ENCODE measurements around the gene ALDH2.

Gene ALDH2

DNA sequence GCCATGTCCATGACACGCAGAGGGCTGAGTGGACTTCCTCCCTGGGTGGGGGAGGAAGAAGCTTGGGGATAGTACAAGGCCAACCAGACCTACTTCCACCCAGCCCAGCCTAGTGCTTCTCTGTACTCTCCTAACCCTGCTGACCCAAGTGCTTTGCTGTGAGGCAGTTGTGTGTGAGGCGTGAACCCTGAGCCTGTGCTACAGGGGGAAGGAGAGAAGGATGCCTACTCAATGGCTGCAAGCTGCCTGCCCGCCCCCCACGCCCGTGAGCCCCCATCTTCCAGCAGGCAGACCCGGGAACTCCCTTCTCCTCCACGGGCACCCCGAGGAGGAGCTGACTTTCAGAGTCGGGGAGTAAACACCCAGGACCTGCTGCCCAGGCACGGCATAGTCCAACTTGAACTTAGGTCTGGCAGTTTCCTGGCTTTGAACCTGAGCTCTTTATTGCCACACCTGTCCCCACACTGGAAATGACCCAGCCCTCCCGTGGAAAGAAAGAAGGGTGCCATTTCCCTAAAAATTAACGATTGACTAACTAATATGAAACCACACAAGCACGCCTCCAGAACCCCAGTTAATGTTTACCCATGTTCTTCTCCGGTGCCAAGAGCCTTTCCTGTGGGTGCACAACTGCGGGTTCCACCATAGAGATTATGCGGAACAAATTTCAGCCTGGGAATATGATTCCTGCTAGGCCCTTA lies 10.8 kb downstream of the ALDH2 start:
- H3K56ac ChIP-seq (ENCODE audit: low read length) = peak overlapping the region; percentile 44
- H2BK5ac ChIP-seq (ENCODE audit: low read length) = peak overlapping the region; percentile 62
- H3K4ac ChIP-seq (ENCODE audit: low read depth, low read length) = no peak overlapping the region
- no peaks in the 10 kb centered on the region for H3K27me3 ChIP-seq (ENCODE audit: insufficient read depth, low read length, poor library complexity)
- WGBS (ENCODE audit: extremely low coverage, insufficient coverage, low lambda C conversion rate) = no CpG with 5 or more reads among the region's 16 CpGs
- H4K8ac ChIP-seq (ENCODE audit: low read depth, low read length) = no peak overlapping the region
- peak overlapping the region; percentile 83 for H2AK5ac ChIP-seq (ENCODE audit: low read length)
- peaks cover 19% of the 10 kb centered on the region for H3K4me1 ChIP-seq (ENCODE audit: control insufficient read depth, low read depth, low read length)
- no peak for DNase-seq
- H3K18ac ChIP-seq (ENCODE audit: low read length) = no peak overlapping the region
- H4K5ac ChIP-seq (ENCODE audit: low read length) = no peak overlapping the region
- no peak overlapping the region for H2BK120ac ChIP-seq (ENCODE audit: low read depth, low read length)
- no peak overlapping the region for H3K27ac ChIP-seq (ENCODE audit: low read depth, low read length)
- no peak overlapping the region for H2BK15ac ChIP-seq (replicated peaks; ENCODE audit: low read depth)
- H3K4me3 ChIP-seq (ENCODE audit: low read length) = no peak overlapping the region
- H3K79me1 ChIP-seq (ENCODE audit: low read length) = peaks cover 15% of the 10 kb centered on the region
- no peak overlapping the region for H3K4me2 ChIP-seq (ENCODE audit: low read length)
- H3K9ac ChIP-seq (ENCODE audit: low read length) = no peak overlapping the region
- peaks cover 2% of the 10 kb centered on the region for H3K79me2 ChIP-seq (ENCODE audit: control insufficient read depth, insufficient read depth, low read length)
- no peaks in the 10 kb centered on the region for H3K36me3 ChIP-seq (ENCODE audit: control insufficient read depth, insufficient read depth, low read length)
- no peak overlapping the region for H3K23ac ChIP-seq (ENCODE audit: low read length)

- no CpG with 5 or more reads among the region's 10 CpGs for WGBS (ENCODE audit: extremely low coverage, insufficient coverage, low lambda C conversion rate)
- H2BK15ac ChIP-seq (replicated peaks; ENCODE audit: low read depth) = no peak overlapping the region
- H3K36me3 ChIP-seq (ENCODE audit: control insufficient read depth, insufficient read depth, low read length) = peaks cover 7% of the 10 kb centered on the region
- H2AK5ac ChIP-seq (ENCODE audit: low read length) = no peak overlapping the region
- no peak overlapping the region for H3K56ac ChIP-seq (ENCODE audit: low read length)
- H3K4ac ChIP-seq (ENCODE audit: low read depth, low read length) = no peak overlapping the region
- H3K27me3 ChIP-seq (ENCODE audit: insufficient read depth, low read length, poor library complexity) = no peaks in the 10 kb centered on the region
- H3K4me3 ChIP-seq (ENCODE audit: low read length) = no peak overlapping the region
- no peak overlapping the region for H3K18ac ChIP-seq (ENCODE audit: low read length)
- no peak overlapping the region for H4K5ac ChIP-seq (ENCODE audit: low read length)
- H3K9ac ChIP-seq (ENCODE audit: low read length) = no peak overlapping the region
- H2BK5ac ChIP-seq (ENCODE audit: low read length) = no peak overlapping the region
- no peak overlapping the region for H3K27ac ChIP-seq (ENCODE audit: low read depth, low read length)
- peaks cover 2% of the 10 kb centered on the region for H3K79me2 ChIP-seq (ENCODE audit: control insufficient read depth, insufficient read depth, low read length)
- no peak overlapping the region for H2BK120ac ChIP-seq (ENCODE audit: low read depth, low read length)
- peaks cover 8% of the 10 kb centered on the region for H3K4me1 ChIP-seq (ENCODE audit: control insufficient read depth, low read depth, low read length)
- H3K23ac ChIP-seq (ENCODE audit: low read length) = no peak overlapping the region
- no peak overlapping the region for H3K4me2 ChIP-seq (ENCODE audit: low read length)
- no peak overlapping the region for H4K8ac ChIP-seq (ENCODE audit: low read depth, low read length)
- no peak for DNase-seq
- H3K79me1 ChIP-seq (ENCODE audit: low read length) = peaks cover 14% of the 10 kb centered on the region
These were observed 13.4 kb downstream of the ALDH2 start for GRCh38 chr12:111780166-111780565.

DNA sequence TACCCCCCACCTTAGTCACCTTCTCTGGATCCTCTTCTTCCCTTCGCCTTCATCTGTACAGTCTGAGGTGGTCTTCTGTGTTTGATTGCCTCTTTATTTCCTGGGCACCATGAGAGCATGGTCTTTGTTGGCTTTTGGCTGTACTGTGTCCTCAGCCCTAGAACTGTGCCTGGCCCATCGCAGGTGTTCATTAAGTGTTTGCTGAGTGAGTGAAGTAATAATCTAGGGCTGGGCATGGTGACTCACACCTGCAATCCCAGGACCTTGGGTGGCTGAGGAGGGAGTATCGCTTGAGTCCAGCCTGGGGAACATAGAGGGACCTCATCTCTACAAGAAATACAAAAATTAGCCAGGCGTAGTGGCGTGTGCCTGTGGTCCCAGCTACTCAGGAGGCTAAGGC lies 13.9 kb downstream of the ALDH2 start:
- H2BK120ac ChIP-seq (ENCODE audit: low read depth, low read length) = no peak overlapping the region
- no peak overlapping the region for H3K56ac ChIP-seq (ENCODE audit: low read length)
- peaks cover 7% of the 10 kb centered on the region for H3K4me1 ChIP-seq (ENCODE audit: control insufficient read depth, low read depth, low read length)
- no peak overlapping the region for H2BK5ac ChIP-seq (ENCODE audit: low read length)
- H4K8ac ChIP-seq (ENCODE audit: low read depth, low read length) = no peak overlapping the region
- H3K27ac ChIP-seq (ENCODE audit: low read depth, low read length) = no peak overlapping the region
- peaks cover 14% of the 10 kb centered on the region for H3K79me1 ChIP-seq (ENCODE audit: low read length)
- H3K79me2 ChIP-seq (ENCODE audit: control insufficient read depth, insufficient read depth, low read length) = peaks cover 2% of the 10 kb centered on the region
- H3K4me2 ChIP-seq (ENCODE audit: low read length) = no peak overlapping the region
- no CpG with 5 or more reads among the region's 5 CpGs for WGBS (ENCODE audit: extremely low coverage, insufficient coverage, low lambda C conversion rate)
- H3K23ac ChIP-seq (ENCODE audit: low read length) = no peak overlapping the region
- H3K27me3 ChIP-seq (ENCODE audit: insufficient read depth, low read length, poor library complexity) = no peaks in the 10 kb centered on the region
- peaks cover 7% of the 10 kb centered on the region for H3K36me3 ChIP-seq (ENCODE audit: control insufficient read depth, insufficient read depth, low read length)
- H4K5ac ChIP-seq (ENCODE audit: low read length) = no peak overlapping the region
- no peak overlapping the region for H3K4ac ChIP-seq (ENCODE audit: low read depth, low read length)
- H3K18ac ChIP-seq (ENCODE audit: low read length) = no peak overlapping the region
- no peak overlapping the region for H2BK15ac ChIP-seq (replicated peaks; ENCODE audit: low read depth)
- no peak for DNase-seq
- H3K9ac ChIP-seq (ENCODE audit: low read length) = no peak overlapping the region
- H2AK5ac ChIP-seq (ENCODE audit: low read length) = no peak overlapping the region
- H3K4me3 ChIP-seq (ENCODE audit: low read length) = no peak overlapping the region

DNA sequence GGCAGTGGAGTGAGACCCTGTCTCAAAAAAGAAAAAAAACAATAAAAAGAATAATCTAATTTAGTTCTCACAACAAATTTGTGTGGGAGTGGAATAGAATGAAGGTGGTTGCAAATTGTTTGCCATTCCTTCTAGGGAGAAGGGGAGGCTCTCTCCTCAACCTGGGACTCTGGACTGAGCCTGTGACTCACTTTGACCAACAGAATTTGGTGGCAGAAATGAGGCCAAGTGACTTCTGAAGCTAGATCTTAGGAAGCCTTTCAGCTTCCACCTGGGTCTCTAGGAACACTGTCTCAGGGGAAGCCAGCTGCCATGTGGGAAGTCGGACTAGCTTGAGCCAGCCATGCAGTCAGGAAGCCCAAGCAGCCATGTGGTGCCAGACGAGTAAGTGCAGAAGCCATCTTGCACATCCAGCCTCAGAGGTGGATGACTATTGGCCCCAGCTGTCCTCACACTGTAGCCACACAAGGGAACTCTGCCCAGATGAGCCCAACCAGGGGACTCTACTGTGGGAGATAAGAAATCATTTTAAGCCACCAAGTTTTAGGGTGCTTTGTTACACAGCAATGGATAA lies 14.4 kb downstream of the ALDH2 start:
- H4K8ac ChIP-seq (ENCODE audit: low read depth, low read length) = no peak overlapping the region
- H2BK5ac ChIP-seq (ENCODE audit: low read length) = no peak overlapping the region
- no peak overlapping the region for H3K9ac ChIP-seq (ENCODE audit: low read length)
- H3K79me2 ChIP-seq (ENCODE audit: control insufficient read depth, insufficient read depth, low read length) = peaks cover 2% of the 10 kb centered on the region
- H4K5ac ChIP-seq (ENCODE audit: low read length) = no peak overlapping the region
- no peak overlapping the region for H3K4ac ChIP-seq (ENCODE audit: low read depth, low read length)
- no peaks in the 10 kb centered on the region for H3K27me3 ChIP-seq (ENCODE audit: insufficient read depth, low read length, poor library complexity)
- peaks cover 5% of the 10 kb centered on the region for H3K4me1 ChIP-seq (ENCODE audit: control insufficient read depth, low read depth, low read length)
- H3K18ac ChIP-seq (ENCODE audit: low read length) = no peak overlapping the region
- no CpG with 5 or more reads among the region's 2 CpGs for WGBS (ENCODE audit: extremely low coverage, insufficient coverage, low lambda C conversion rate)
- peaks cover 14% of the 10 kb centered on the region for H3K79me1 ChIP-seq (ENCODE audit: low read length)
- DNase-seq = no peak
- peaks cover 7% of the 10 kb centered on the region for H3K36me3 ChIP-seq (ENCODE audit: control insufficient read depth, insufficient read depth, low read length)
- no peak overlapping the region for H2BK15ac ChIP-seq (replicated peaks; ENCODE audit: low read depth)
- H3K4me2 ChIP-seq (ENCODE audit: low read length) = no peak overlapping the region
- H2BK120ac ChIP-seq (ENCODE audit: low read depth, low read length) = no peak overlapping the region
- H2AK5ac ChIP-seq (ENCODE audit: low read length) = no peak overlapping the region
- no peak overlapping the region for H3K27ac ChIP-seq (ENCODE audit: low read depth, low read length)
- no peak overlapping the region for H3K23ac ChIP-seq (ENCODE audit: low read length)
- H3K4me3 ChIP-seq (ENCODE audit: low read length) = no peak overlapping the region
- no peak overlapping the region for H3K56ac ChIP-seq (ENCODE audit: low read length)

DNA sequence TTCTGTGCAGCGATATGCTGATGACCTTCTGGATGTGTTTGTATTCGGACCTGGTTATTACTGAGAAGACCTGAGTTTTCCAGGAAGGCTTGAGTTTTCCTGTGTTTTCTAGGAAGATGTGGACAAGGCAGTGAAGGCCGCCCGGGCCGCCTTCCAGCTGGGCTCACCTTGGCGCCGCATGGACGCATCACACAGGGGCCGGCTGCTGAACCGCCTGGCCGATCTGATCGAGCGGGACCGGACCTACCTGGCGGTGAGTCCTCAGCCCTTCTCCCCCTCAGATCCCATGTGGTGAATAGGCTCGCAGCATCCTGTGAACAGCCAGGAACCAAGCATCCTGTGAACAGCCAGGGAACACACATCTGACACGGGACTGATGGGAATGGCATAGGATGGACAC lies 16.3 kb downstream of the ALDH2 start:
- no peak overlapping the region for H3K18ac ChIP-seq (ENCODE audit: low read length)
- no peaks in the 10 kb centered on the region for H3K27me3 ChIP-seq (ENCODE audit: insufficient read depth, low read length, poor library complexity)
- no peak overlapping the region for H3K23ac ChIP-seq (ENCODE audit: low read length)
- no peak overlapping the region for H3K4me3 ChIP-seq (ENCODE audit: low read length)
- H3K4ac ChIP-seq (ENCODE audit: low read depth, low read length) = no peak overlapping the region
- H3K56ac ChIP-seq (ENCODE audit: low read length) = no peak overlapping the region
- H2BK120ac ChIP-seq (ENCODE audit: low read depth, low read length) = no peak overlapping the region
- no peak overlapping the region for H3K9ac ChIP-seq (ENCODE audit: low read length)
- no peak for DNase-seq
- no peak overlapping the region for H2BK15ac ChIP-seq (replicated peaks; ENCODE audit: low read depth)
- H4K8ac ChIP-seq (ENCODE audit: low read depth, low read length) = no peak overlapping the region
- no peak overlapping the region for H3K27ac ChIP-seq (ENCODE audit: low read depth, low read length)
- H4K5ac ChIP-seq (ENCODE audit: low read length) = no peak overlapping the region
- H2AK5ac ChIP-seq (ENCODE audit: low read length) = no peak overlapping the region
- no peak overlapping the region for H2BK5ac ChIP-seq (ENCODE audit: low read length)
- H3K79me2 ChIP-seq (ENCODE audit: control insufficient read depth, insufficient read depth, low read length) = no peaks in the 10 kb centered on the region
- H3K4me2 ChIP-seq (ENCODE audit: low read length) = no peak overlapping the region
- peaks cover 6% of the 10 kb centered on the region for H3K79me1 ChIP-seq (ENCODE audit: low read length)
- H3K4me1 ChIP-seq (ENCODE audit: control insufficient read depth, low read depth, low read length) = no peaks in the 10 kb centered on the region
- peaks cover 7% of the 10 kb centered on the region for H3K36me3 ChIP-seq (ENCODE audit: control insufficient read depth, insufficient read depth, low read length)
- no CpG with 5 or more reads among the region's 17 CpGs for WGBS (ENCODE audit: extremely low coverage, insufficient coverage, low lambda C conversion rate)

- Histone ChIP-seq H3K18ac (ENCODE audit: low read length) (no peak overlapping the region), H2BK15ac (replicated peaks; ENCODE audit: low read depth) (no peak overlapping the region), H3K4me1 (ENCODE audit: control insufficient read depth, low read depth, low read length) (no peaks in the 10 kb centered on the region), H3K4ac (ENCODE audit: low read depth, low read length) (no peak overlapping the region), H3K23ac (ENCODE audit: low read length) (no peak overlapping the region), H2BK120ac (ENCODE audit: low read depth, low read length) (no peak overlapping the region), H3K4me2 (ENCODE audit: low read length) (no peak overlapping the region), H3K79me2 (ENCODE audit: control insufficient read depth, insufficient read depth, low read length) (no peaks in the 10 kb centered on the region), H2BK5ac (ENCODE audit: low read length) (no peak overlapping the region), H4K5ac (ENCODE audit: low read length) (no peak overlapping the region), H3K27ac (ENCODE audit: low read depth, low read length) (no peak overlapping the region), H3K36me3 (ENCODE audit: control insufficient read depth, insufficient read depth, low read length) (peaks cover 10% of the 10 kb centered on the region), H3K56ac (ENCODE audit: low read length) (no peak overlapping the region), H3K27me3 (ENCODE audit: insufficient read depth, low read length, poor library complexity) (no peaks in the 10 kb centered on the region), H3K4me3 (ENCODE audit: low read length) (no peak overlapping the region), H3K9ac (ENCODE audit: low read length) (no peak overlapping the region), H4K8ac (ENCODE audit: low read depth, low read length) (no peak overlapping the region), H3K79me1 (ENCODE audit: low read length) (peaks cover 3% of the 10 kb centered on the region), H2AK5ac (ENCODE audit: low read length) (no peak overlapping the region)
- DNase-seq = no peak
- WGBS (ENCODE audit: extremely low coverage, insufficient coverage, low lambda C conversion rate) = no CpG with 5 or more reads among the region's 4 CpGs
These were observed 18.2 kb downstream of the ALDH2 start for GRCh38 chr12:111784953-111785352.

All from mesendoderm (in vitro differentiated cells).